Measurements from ENCODE around the gene SOCS7. TPM values are rescaled to one million over a fixed set of nuclear protein-coding genes. Genes with fewer than 3 reads are reported as not detected.

SOCS7 gene
- polyA plus RNA-seq, 1 donor: 12.4 TPM

DNA sequence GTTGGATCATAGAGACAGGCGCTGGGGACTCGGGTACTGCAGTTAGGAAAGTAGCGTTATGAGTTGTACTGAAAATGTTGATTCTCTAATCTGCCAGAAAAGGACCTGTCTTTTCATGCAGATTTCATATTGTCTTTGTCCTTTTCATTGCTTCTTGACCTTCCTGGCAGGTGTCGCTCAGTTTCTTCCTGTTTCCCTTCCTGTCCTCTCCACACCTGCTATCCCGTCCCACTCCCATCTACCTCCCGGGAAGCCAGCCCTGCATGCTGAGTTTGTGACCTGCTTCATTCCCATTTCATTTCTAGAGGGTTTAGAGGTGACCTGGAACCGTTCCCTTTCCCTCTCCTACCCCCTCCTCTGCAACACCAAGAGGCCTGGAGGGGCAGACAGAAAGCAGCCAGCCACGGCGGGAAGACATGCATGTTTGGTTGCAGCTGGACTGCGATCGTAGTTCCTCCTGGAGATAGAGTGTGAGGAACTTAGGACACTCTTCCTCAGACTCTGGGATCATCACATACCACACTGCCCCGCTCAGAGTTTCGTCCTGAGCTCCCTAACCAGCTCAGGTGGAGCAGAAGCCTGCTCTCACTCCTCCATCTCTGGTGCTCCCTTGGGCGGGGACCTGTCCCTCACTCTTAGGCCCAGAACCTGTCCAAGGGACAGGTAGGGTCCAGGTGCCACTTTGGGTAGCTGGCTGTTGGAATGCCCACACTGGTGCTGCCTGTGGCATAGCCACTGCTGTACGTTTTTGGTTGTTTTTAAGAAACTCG lies 52.7 kb downstream of the SOCS7 start:
- Histone ChIP-seq H3K4me3 (ENCODE audit: low read length) (no peak overlapping the region), H3K4me1 (ENCODE audit: control insufficient read depth, insufficient read depth, low read length) (no peaks in the 10 kb centered on the region), H3K27me3 (ENCODE audit: control insufficient read depth, insufficient read depth, low read length) (no peaks in the 10 kb centered on the region), H3K27ac (ENCODE audit: low read length) (no peak overlapping the region), H3K9me3 (ENCODE audit: control insufficient read depth, low read depth, low read length) (no peaks in the 10 kb centered on the region), H3K36me3 (ENCODE audit: control insufficient read depth, insufficient read depth, low read length) (peaks cover 27% of the 10 kb centered on the region)
- DNase-seq: no peak
- WGBS (ENCODE audit: insufficient coverage, low lambda C conversion rate): 73% methylated on average over 1 of the region's 16 CpGs

DNA sequence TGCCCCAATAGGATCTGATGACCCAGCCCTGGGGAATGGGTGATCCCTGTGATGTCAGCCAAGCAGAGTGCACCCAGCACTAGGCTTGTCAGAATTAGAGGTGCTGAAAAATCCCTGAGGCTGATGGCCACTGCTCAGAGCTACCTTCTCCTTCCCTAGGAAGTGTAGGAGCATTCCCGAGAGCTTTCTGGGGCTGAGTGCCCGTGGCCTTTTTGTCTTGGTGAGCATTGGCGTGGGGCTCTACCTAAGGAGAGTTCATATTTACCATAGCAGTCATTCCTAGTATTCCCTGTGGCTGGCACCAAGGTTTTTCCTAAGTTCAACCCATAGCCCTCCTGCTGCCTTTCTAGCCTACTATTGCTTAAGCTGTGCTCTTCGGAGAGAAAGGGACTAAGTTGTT lies 54.0 kb downstream of the SOCS7 start:
- Histone ChIP-seq H3K27ac (ENCODE audit: low read length) (no peak overlapping the region), H3K27me3 (ENCODE audit: control insufficient read depth, insufficient read depth, low read length) (no peaks in the 10 kb centered on the region), H3K9me3 (ENCODE audit: control insufficient read depth, low read depth, low read length) (no peaks in the 10 kb centered on the region), H3K36me3 (ENCODE audit: control insufficient read depth, insufficient read depth, low read length) (peaks cover 14% of the 10 kb centered on the region), H3K4me3 (ENCODE audit: low read length) (no peak overlapping the region), H3K4me1 (ENCODE audit: control insufficient read depth, insufficient read depth, low read length) (no peaks in the 10 kb centered on the region)
- no peak for DNase-seq
- no CpG with 5 or more reads among the region's 4 CpGs for WGBS (ENCODE audit: insufficient coverage, low lambda C conversion rate)

DNA sequence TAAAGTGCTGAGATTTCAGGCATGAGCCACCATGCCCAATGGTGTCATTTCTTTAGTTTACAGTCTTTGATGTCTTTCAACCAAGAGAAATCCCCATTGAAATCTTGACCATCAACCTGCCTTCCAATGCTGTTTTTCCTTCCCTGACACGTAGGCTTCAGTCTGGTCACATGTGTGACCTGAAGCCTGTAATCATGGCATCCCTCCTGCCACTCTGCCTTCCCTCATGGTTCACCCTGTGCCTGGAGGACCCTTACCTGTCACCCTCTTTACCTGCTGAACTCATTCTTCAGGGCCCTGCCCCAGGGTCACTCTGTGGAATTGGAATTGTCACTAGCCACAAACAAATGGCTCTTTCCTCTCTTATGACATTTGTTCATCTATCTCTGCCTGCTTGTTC lies 58.6 kb downstream of the SOCS7 start:
- H3K9me3 ChIP-seq (ENCODE audit: control insufficient read depth, low read depth, low read length): no peaks in the 10 kb centered on the region
- no peak for DNase-seq
- no CpG with 5 or more reads among the region's 1 CpG for WGBS (ENCODE audit: insufficient coverage, low lambda C conversion rate)
- no peak overlapping the region for H3K27ac ChIP-seq (ENCODE audit: low read length)
- no peak overlapping the region for H3K4me3 ChIP-seq (ENCODE audit: low read length)
- no peaks in the 10 kb centered on the region for H3K36me3 ChIP-seq (ENCODE audit: control insufficient read depth, insufficient read depth, low read length)
- no peaks in the 10 kb centered on the region for H3K27me3 ChIP-seq (ENCODE audit: control insufficient read depth, insufficient read depth, low read length)
- H3K4me1 ChIP-seq (ENCODE audit: control insufficient read depth, insufficient read depth, low read length): peaks cover 7% of the 10 kb centered on the region

DNA sequence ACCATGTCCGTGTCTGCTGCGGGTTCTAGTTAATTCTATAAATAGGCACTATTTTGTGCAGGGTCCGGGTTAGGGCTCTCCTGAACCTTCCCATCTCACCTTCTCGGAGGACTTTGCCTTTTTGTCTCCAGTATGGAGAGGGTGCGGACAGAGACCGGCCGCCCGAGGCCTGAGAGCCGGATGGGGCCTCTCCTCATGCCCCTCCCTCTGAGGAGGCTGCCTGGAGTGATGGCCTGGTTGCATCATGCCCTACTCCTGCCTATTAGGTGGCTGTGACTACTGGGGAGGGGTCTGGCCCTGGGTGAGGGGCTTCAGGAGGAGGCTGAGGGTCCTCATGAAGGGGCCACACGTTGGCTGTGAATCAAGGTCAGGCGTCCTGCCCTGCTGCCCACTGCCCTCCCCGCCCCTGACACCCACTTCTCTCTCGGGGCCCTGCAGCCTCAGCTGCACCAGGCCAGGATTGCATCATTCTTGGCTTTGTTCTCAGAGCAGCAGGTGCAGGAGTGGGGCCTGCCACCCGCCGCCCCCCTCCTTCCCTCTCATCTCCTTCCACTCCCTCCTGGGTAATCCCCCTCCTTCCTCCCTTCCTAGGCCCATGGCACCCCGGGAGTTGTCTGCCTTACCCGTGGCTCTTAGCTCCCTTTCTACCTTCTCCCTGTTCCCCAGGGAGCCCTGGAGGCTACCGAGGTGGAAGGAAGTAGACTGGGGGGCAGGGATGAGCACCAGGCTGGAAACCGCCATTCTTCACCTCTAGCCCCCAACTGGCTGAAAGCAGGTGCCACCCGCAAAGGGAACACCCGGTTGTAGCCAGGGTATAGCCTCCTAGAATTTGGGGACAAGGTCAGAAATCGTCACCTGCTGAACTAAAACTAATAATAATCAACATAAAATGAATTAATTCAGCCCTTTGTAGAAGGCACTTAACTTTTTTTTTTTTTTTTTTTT lies 63.9 kb downstream of the SOCS7 start:
- Histone ChIP-seq H3K9me3 (ENCODE audit: control insufficient read depth, low read depth, low read length) (no peaks in the 10 kb centered on the region), H3K27ac (ENCODE audit: low read length) (peak overlapping the region; percentile 89), H3K36me3 (ENCODE audit: control insufficient read depth, insufficient read depth, low read length) (no peaks in the 10 kb centered on the region), H3K27me3 (ENCODE audit: control insufficient read depth, insufficient read depth, low read length) (peaks cover 24% of the 10 kb centered on the region), H3K4me1 (ENCODE audit: control insufficient read depth, insufficient read depth, low read length) (peaks cover 28% of the 10 kb centered on the region), H3K4me3 (ENCODE audit: low read length) (peak overlapping the region; percentile 52)
- DNase-seq: peak; percentile 67 to 90
- no CpG with 5 or more reads among the region's 22 CpGs for WGBS (ENCODE audit: insufficient coverage, low lambda C conversion rate)

DNA sequence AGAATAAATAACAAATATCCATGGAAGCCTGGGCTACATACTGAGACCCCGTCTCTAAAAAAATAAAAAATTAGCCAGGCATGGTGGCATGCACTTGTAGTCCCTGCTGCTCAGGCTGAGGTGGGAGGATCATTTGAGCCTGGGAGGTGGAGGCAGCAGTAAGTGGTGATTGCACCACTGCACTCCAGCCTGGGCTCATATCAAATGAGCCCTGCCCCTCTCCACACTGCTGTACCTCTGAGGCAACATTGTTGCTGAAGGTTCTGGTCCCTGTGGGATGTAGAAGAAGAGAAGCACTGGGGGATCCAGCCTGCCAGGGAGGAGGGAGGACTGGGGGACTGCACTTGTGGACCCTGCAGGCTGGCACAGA lies 65.2 kb downstream of the SOCS7 start:
- WGBS (ENCODE audit: insufficient coverage, low lambda C conversion rate): no CpG with 5 or more reads among the region's 1 CpG
- no peak overlapping the region for H3K4me3 ChIP-seq (ENCODE audit: low read length)
- no peak overlapping the region for H3K27ac ChIP-seq (ENCODE audit: low read length)
- no peaks in the 10 kb centered on the region for H3K36me3 ChIP-seq (ENCODE audit: control insufficient read depth, insufficient read depth, low read length)
- H3K4me1 ChIP-seq (ENCODE audit: control insufficient read depth, insufficient read depth, low read length): peaks cover 28% of the 10 kb centered on the region
- H3K27me3 ChIP-seq (ENCODE audit: control insufficient read depth, insufficient read depth, low read length): peaks cover 36% of the 10 kb centered on the region
- DNase-seq: no peak
- H3K9me3 ChIP-seq (ENCODE audit: control insufficient read depth, low read depth, low read length): no peaks in the 10 kb centered on the region

DNA sequence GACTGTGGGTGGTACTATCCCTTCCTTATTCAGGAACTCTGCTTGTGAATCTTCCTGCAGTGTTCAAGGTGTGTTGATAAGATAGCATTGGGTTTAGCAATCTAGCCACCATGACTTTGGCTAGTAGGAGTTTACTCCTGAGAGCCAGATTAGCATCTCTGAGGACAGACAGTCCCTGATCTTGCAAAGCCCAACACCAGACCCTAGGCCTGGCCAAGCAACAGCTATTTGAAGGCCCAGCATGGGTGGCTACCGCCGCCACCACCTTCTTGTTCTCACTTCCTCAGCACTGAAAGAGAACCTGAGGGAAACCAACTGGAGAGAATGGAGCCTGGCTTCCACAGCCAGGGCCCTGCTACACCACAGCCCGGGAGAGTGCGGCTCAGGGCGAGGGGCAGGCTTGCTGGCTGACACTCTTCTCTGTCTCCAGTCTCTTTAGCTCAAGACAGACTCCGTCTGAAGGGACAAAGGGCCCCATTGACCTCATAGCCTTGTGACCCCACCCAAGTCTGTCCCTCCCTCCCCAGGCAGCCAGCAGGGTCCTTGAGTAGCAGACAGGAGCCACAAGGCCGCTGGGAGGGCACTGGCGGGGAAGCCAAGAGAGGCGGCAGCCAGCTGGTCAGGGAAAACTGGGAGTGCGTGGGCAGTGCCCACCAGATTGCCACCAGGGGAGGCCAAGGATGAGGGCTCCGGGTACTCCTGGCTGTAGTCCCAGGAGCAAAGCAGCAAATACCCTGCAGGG lies 65.7 kb downstream of the SOCS7 start:
- Histone ChIP-seq H3K36me3 (ENCODE audit: control insufficient read depth, insufficient read depth, low read length) (no peaks in the 10 kb centered on the region), H3K4me1 (ENCODE audit: control insufficient read depth, insufficient read depth, low read length) (peaks cover 28% of the 10 kb centered on the region), H3K4me3 (ENCODE audit: low read length) (no peak overlapping the region), H3K27me3 (ENCODE audit: control insufficient read depth, insufficient read depth, low read length) (peaks cover 41% of the 10 kb centered on the region), H3K9me3 (ENCODE audit: control insufficient read depth, low read depth, low read length) (no peaks in the 10 kb centered on the region), H3K27ac (ENCODE audit: low read length) (no peak overlapping the region)
- DNase-seq: no peak
- WGBS (ENCODE audit: insufficient coverage, low lambda C conversion rate): no CpG with 5 or more reads among the region's 11 CpGs

DNA sequence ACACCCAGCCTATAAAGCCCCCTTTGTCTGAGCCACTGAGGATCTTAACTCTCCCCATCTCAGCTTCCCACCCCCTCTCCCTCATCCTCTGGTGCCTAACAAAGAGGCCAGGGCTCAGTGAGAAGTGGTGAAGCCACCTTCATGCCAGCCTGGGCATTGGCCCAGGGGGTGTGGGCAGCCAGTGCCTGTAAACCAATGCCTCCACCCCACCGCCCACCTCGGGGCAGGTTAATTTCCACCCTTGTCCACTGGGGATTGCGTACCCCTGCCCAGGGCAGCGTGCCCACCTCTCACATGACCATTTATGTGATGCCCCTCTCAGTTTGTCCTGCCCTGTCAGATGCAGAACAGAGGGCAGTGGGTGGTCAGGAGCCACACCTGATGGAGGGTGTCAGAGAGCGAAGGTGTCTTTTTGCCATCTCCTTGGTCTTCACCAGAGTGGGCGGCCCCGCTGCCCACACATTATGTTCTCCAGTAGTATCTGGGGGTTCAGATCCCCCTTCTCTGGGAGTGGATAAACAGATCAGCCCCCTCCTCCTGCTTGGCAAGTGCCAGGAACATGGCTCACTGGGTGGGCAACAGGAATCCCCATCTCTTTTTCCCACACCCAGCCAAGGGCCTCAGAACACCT lies 66.5 kb downstream of the SOCS7 start:
- H3K4me1 ChIP-seq (ENCODE audit: control insufficient read depth, insufficient read depth, low read length): peaks cover 28% of the 10 kb centered on the region
- H3K36me3 ChIP-seq (ENCODE audit: control insufficient read depth, insufficient read depth, low read length): no peaks in the 10 kb centered on the region
- H3K27ac ChIP-seq (ENCODE audit: low read length): no peak overlapping the region
- no peak overlapping the region for H3K4me3 ChIP-seq (ENCODE audit: low read length)
- no peaks in the 10 kb centered on the region for H3K9me3 ChIP-seq (ENCODE audit: control insufficient read depth, low read depth, low read length)
- no peak for DNase-seq
- H3K27me3 ChIP-seq (ENCODE audit: control insufficient read depth, insufficient read depth, low read length): peaks cover 46% of the 10 kb centered on the region
- no CpG with 5 or more reads among the region's 7 CpGs for WGBS (ENCODE audit: insufficient coverage, low lambda C conversion rate)

DNA sequence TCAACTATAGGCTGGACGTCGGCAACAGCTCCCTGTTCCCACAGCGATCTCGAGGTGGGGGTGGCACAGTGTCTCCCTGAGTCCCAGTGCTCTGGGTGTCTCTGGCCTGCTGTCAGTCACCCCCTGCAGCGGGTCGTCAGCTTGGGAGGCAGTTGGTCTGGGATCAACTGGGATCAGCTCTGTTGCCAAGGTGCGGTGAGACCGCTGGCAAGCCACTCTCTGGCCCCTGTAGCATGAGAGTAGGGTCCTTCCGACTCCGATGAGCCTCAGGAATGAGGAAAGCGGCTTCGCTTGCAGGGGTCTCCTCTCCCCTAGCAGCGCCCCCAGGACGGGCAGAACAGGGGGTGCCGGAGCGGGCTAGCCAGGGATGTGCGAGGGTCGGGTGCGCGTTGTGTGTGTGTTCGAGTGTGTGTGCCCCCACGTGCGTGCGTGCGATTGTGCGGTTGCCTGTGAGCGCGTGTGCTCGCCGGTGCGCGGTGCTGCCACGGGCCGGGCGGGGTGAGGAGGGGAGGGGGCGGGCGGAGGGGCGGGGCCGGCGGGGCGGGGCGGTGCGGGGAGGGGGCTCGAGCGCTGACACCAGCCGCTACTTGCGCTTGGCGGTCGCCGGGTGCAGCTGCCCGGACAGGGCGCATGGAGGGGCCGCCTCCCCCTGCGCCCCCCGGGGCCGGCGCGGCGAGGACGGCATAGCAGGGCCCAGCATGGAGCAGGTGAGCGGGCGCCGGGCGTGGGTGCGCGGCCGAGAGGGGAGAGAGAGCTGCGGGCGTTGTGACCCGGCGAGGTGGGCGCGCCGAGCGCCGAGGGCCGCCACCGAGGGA lies 67.3 kb downstream of the SOCS7 start:
- no CpG with 5 or more reads among the region's 78 CpGs for WGBS (ENCODE audit: insufficient coverage, low lambda C conversion rate)
- Histone ChIP-seq H3K4me1 (ENCODE audit: control insufficient read depth, insufficient read depth, low read length) (peaks cover 28% of the 10 kb centered on the region), H3K4me3 (ENCODE audit: low read length) (peak overlapping the region; percentile 9), H3K36me3 (ENCODE audit: control insufficient read depth, insufficient read depth, low read length) (no peaks in the 10 kb centered on the region), H3K27me3 (ENCODE audit: control insufficient read depth, insufficient read depth, low read length) (peaks cover 46% of the 10 kb centered on the region), H3K9me3 (ENCODE audit: control insufficient read depth, low read depth, low read length) (no peaks in the 10 kb centered on the region), H3K27ac (ENCODE audit: low read length) (no peak overlapping the region)
- DNase-seq: no peak

DNA sequence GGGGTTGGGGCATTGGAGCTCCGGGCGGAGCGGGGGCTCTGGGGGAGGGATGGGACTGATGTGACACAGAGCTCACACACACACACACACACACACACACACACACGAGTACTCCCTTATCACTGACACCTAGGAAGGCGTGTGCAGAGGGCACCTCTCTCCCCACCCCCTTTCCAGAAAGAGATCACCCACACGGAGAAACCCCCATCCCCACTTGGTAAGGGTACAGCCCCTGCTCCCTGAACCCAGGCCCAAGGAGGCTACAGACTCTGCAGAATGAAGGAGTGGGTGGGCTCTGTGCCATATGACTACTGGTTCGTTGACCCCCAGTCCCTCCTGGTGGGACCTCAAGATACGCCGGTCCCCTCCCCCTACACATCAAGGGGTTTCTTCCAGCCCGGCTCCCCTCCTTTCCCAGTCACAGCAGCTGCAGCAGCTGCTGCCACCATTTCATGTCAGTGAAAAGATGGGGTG lies 67.9 kb downstream of the SOCS7 start:
- Histone ChIP-seq H3K27ac (ENCODE audit: low read length) (no peak overlapping the region), H3K4me1 (ENCODE audit: control insufficient read depth, insufficient read depth, low read length) (peaks cover 29% of the 10 kb centered on the region)

More for the DNA sequence above, 67.9 kb downstream of the SOCS7 start:
- Histone ChIP-seq H3K27me3 (ENCODE audit: control insufficient read depth, insufficient read depth, low read length) (peaks cover 46% of the 10 kb centered on the region), H3K9me3 (ENCODE audit: control insufficient read depth, low read depth, low read length) (peaks cover 2% of the 10 kb centered on the region), H3K36me3 (ENCODE audit: control insufficient read depth, insufficient read depth, low read length) (no peaks in the 10 kb centered on the region), H3K4me3 (ENCODE audit: low read length) (peak overlapping the region; percentile 17)
- whole genome bisulfite sequencing (ENCODE audit: insufficient coverage, low lambda C conversion rate): 0% methylated on average over 1 of the region's 10 CpGs
- DNase-seq: no peak

Data from large intestine (tissue), 3 donors.